ENCODE measurements around the gene NQO2. TPM values are rescaled to one million over a fixed set of nuclear protein-coding genes. Genes with fewer than 3 reads are reported as not detected.
"Not testable (repeated sequence)": the region's sequence is repeated elsewhere in the genome, so short reads cannot be mapped to it uniquely, and the experiment has no call there.

The NQO2 gene
- total and polyA plus RNA-seq, 12 donors, result 29.5 to 107 (median 52.4) TPM

GRCh38 chr6:3005077-3005476 lies 5.4 kb downstream of the NQO2 start:
- H3K4me3 ChIP-seq, result no peak overlapping the region
- no peak for ATAC-seq
- TF ChIP-seq CTCF (IDR thresholded peaks at IDR 0.05), result no peak
- H3K9me3 ChIP-seq, result no peaks in the 10 kb centered on the region
- H3K4me1 ChIP-seq, result peaks cover 0 to 30% (median 15%) of the 10 kb centered on the region in 9 donors
- 94 to 97% methylated on average over 9 of the region's 9 CpGs for WGBS, 2 donors
- H3K27me3 ChIP-seq, result no peaks in the 10 kb centered on the region
- peaks cover 0 to 74% (median 25%) of the 10 kb centered on the region in 9 donors for H3K36me3 ChIP-seq
- no peak for DNase-seq
- intact Hi-C loops (cut with DNase I), result loop anchor here in 1 of 10 donors (5.0 kb wide), 1 partner anchor 252 kb away; the partner anchor contains the start of gene PSMG4
- H3K27ac ChIP-seq, result no peak overlapping the region

GRCh38 chr6:3005874-3006273 lies 6.2 kb downstream of the NQO2 start:
- 94 to 96% methylated on average over 9 of the region's 9 CpGs for WGBS, 2 donors
- no peak overlapping the region for H3K27ac ChIP-seq
- H3K4me1 ChIP-seq, result peaks cover 0 to 22% (median 11%) of the 10 kb centered on the region in 9 donors
- H3K27me3 ChIP-seq, result no peaks in the 10 kb centered on the region
- TF ChIP-seq CTCF (IDR thresholded peaks at IDR 0.05), result no peak
- intact Hi-C loops (cut with DNase I), result loop anchor here in 1 of 10 donors (5.0 kb wide), 1 partner anchor 251 kb away; the partner anchor contains the start of gene PSMG4
- H3K36me3 ChIP-seq, result peaks cover 0 to 82% (median 32%) of the 10 kb centered on the region in 9 donors
- H3K9me3 ChIP-seq, result peaks cover 0 to 7% (median 0%) of the 10 kb centered on the region in 11 donors
- H3K4me3 ChIP-seq, result no peak overlapping the region
- ATAC-seq (no peak), DNase-seq (no peak)

GRCh38 chr6:3006476-3006875 lies 6.8 kb downstream of the NQO2 start:
- intact Hi-C loops (cut with DNase I), result loop anchor here in 1 of 10 donors (5.0 kb wide), 1 partner anchor 251 kb away; the partner anchor contains the start of gene PSMG4
- Histone ChIP-seq H3K9me3 (peaks cover 0 to 13% (median 1%) of the 10 kb centered on the region in 11 donors), H3K4me3 (no peak overlapping the region), H3K4me1 (peaks cover 0 to 16% (median 8%) of the 10 kb centered on the region in 9 donors), H3K36me3 (peaks cover 0 to 88% (median 35%) of the 10 kb centered on the region in 9 donors), H3K27ac (no peak overlapping the region), H3K27me3 (no peaks in the 10 kb centered on the region)
- no peak for DNase-seq
- ATAC-seq, result no peak
- TF ChIP-seq CTCF (IDR thresholded peaks at IDR 0.05), result no peak
- 90 to 93% methylated on average over 5 of the region's 5 CpGs for WGBS, 2 donors

GRCh38 chr6:3007571-3007970 lies 7.9 kb downstream of the NQO2 start:
- Histone ChIP-seq H3K4me3 (no peak overlapping the region), H3K4me1 (peaks cover 0 to 6% (median 0%) of the 10 kb centered on the region in 9 donors), H3K27ac (no peak overlapping the region), H3K27me3 (no peaks in the 10 kb centered on the region), H3K36me3 (peaks cover 0 to 88% (median 43%) of the 10 kb centered on the region in 9 donors), H3K9me3 (peaks cover 0 to 23% (median 5%) of the 10 kb centered on the region in 11 donors)
- DNase-seq (no peak), ATAC-seq (no peak)
- no peak for TF ChIP-seq CTCF (IDR thresholded peaks at IDR 0.05)
- intact Hi-C loops (cut with DNase I), result loop anchor here in 1 of 10 donors (5.0 kb wide), 1 partner anchor 250 kb away; the partner anchor contains the start of gene PSMG4
- WGBS, 2 donors, result 86 to 87% methylated on average over 3 of the region's 3 CpGs

GRCh38 chr6:3008712-3009265 lies 9.1 kb downstream of the NQO2 start:
- not testable (repeated sequence) for H3K27ac ChIP-seq, H3K4me1 ChIP-seq, ATAC-seq, DNase-seq, H3K27me3 ChIP-seq, H3K4me3 ChIP-seq
- peaks cover 0 to 99% (median 50%) of the 10 kb centered on the region in 9 donors for H3K36me3 ChIP-seq
- 96 to 98% methylated on average over 17 of the region's 17 CpGs for WGBS, 2 donors
- H3K9me3 ChIP-seq, result peaks cover 0 to 23% (median 5%) of the 10 kb centered on the region in 11 donors
- intact Hi-C loops (cut with DNase I), result loop anchor here in 1 of 10 donors (5.0 kb wide), 1 partner anchor 249 kb away; the partner anchor contains the start of gene PSMG4
